Measurements from ENCODE around the gene TVP23C.

The TVP23C gene

DNA sequence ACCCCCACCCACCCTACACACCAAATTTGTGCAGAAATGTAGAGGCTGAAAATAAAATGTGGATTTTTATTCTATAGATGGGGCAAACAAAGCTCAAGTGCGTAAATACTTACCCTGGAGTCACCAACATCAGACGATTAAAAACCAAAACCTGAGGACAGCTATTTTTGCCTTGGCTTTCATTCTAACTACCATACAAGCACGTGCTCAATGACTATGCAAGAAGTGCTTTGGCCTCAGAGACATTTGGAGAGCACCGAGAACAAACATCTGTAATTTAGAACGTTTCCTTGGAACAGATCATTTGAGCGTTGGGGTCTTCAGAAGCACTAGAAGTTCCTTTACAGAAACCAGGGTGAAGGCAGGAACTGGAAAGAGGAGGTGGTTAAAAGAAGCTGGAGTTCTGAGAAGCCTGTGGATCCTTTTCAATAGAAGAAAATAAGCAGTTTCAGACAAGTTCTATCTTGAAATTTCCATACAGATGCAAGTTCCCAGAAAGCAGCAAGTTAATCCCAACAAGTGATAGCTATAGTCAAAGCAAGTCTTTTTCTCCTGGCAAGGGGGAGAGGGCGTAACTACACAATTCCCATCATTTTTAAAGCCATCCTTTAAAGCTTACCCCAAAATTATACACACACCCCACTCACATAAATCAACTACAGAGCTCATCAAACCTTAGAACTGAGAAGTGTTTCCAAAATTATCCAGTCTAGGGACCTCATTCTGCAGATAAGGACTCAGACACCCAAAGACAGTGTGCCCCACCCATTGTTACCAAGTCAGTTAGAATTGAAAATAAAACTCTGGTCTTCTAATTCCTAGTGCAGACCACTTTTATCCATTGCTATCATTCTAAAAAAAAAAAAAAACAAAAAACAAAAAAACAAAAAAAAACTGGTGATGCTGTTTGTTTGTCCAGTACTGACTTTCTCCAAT, 66.3 kb downstream of the TVP23C start:
- no peak for DNase-seq (ENCODE audit: low read depth)

GRCh38 chr17:15494821-15495220, 68.5 kb downstream of the TVP23C start:
- no peak for DNase-seq (ENCODE audit: low read depth)

GRCh38 chr17:15493693-15494035, 69.6 kb downstream of the TVP23C start:
- no peak for DNase-seq (ENCODE audit: low read depth)

DNA sequence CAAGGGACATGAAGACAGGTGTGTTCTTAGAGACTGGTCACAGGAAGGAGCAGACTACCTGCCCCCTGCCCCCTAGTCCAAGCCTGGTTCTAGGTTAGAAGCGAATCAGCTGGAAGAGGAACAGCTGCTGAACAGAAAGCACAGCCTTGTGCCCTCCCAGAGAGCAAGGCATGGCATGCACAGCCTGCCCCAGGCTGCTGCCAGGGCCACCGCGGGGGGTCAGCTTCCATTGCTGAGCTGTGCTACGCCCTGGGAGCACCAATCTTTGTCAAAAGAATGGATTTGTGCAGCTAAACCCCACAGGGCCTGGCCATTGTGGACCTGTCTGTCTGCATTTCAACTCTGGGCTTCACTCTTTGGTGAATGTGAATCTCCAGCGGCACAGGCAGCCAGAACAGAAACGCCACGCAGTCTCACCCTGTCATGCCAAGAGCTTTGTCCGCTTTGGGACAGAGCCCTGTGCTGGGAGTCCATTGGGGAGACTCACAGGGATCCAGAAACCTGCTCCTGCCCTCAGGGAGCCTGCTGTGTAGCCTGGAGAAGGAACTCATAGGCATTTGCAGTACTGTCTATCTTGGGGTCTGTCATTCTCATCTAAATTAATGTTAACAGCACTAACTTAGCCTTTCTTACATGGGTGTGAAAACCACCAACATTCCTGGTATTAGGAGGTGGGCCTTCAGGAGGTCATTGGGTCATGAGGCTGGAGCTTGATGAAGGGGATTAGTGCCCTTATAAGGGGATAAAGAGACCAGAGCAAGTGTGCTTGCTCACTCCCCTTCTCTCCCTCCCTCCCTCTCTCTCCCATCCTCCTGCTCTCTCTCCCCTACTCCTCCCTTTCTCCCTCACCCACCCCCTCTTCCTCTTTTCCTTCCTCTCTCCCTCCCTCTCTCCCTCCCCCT, 70.2 kb downstream of the TVP23C start:
- DNase-seq (ENCODE audit: low read depth) = no peak

DNA sequence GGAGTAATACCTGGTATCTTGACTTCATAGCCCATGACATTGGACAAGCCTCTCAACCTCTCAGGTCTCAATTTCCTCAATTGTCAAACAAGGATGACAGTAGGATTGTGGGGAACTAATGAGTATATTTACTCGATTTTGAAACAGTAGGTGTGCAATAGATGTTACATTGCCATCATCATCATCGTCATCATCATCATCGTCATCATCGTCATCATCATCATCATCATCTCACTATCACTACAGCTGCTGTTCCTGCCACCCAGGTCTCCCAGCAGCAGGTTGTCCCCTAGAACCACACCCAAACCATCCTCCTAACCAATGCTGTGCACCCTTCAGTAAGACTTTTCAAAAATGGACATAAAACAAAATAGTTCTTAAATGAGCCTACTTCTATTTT, 71.1 kb downstream of the TVP23C start:
- DNase-seq (ENCODE audit: low read depth) = no peak

GRCh38 chr17:15490634-15491261, 72.5 kb downstream of the TVP23C start:
- no peak for DNase-seq (ENCODE audit: low read depth)

GRCh38 chr17:15488557-15488956, 74.7 kb downstream of the TVP23C start:
- no peak for DNase-seq (ENCODE audit: low read depth)

GRCh38 chr17:15485045-15485444, 78.2 kb downstream of the TVP23C start:
- DNase-seq (ENCODE audit: low read depth) = no peak

DNA sequence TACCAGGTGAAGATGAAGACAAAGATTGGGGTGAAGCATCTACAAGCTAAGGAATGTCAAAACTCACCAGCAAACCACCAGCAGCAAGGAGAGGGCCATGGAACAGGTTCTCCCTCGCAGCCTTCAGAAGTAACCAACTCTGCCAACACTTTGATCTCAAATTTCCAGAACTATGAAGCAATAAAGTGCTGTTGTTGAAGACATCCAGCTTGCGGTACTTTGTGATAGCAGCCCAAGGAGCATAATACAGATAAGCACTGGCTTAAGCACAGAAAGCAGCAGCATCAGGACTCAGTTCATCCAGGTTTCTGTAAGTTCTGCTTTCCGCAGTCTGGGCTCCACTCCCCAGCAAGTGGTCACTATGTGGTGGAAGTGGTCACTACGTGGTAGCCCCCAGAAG, 79.9 kb downstream of the TVP23C start:
- no peak for DNase-seq (ENCODE audit: low read depth)

DNA sequence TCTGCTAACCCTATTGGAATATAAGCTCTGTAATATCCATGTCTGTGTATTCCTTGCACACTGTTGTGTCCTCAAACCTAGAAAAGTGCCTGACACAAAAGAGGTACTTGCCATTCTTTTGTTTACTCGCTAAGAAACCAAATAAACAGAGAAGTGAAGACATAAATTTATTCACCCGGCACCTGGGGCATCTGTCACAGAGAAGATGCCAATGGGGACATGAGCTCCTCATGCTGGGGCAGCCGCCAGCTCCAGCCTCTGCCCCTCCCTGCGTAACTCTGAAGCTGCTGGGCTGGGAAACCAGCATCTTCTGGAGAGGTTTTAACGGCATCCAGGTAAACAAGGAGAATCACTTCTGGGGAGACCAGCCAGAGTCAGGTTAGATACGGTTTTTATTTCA, 80.8 kb downstream of the TVP23C start:
- DNase-seq (ENCODE audit: low read depth) = no peak

- no peak for DNase-seq (ENCODE audit: low read depth)
Observed at GRCh38 chr17:15481481-15481880, 81.8 kb downstream of the TVP23C start.

DNA sequence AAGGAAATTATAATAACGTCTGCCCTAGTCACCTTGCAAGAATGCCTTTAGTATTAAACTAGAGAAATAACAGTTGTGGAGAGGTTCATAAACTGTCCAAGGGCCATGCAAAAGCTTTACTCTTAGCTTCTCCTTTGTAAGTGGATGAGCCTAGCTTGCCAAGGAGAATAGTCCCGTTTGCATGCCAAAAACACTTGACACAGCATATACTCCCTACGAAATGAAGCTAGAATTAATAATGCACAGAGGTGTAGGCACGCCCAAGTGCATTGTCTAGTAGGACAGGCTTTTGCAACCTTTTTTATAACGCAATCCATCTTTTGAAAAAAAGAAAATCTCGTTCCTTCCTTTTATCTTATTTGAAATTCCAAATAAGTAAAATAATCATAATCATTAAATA, 83.1 kb downstream of the TVP23C start:
- no peak for DNase-seq (ENCODE audit: low read depth)

- no peak for DNase-seq (ENCODE audit: low read depth)
Observed at GRCh38 chr17:15479703-15480102, 83.6 kb downstream of the TVP23C start.

- no peak for DNase-seq (ENCODE audit: low read depth)
Observed at GRCh38 chr17:15478845-15479244, 84.4 kb downstream of the TVP23C start.

DNA sequence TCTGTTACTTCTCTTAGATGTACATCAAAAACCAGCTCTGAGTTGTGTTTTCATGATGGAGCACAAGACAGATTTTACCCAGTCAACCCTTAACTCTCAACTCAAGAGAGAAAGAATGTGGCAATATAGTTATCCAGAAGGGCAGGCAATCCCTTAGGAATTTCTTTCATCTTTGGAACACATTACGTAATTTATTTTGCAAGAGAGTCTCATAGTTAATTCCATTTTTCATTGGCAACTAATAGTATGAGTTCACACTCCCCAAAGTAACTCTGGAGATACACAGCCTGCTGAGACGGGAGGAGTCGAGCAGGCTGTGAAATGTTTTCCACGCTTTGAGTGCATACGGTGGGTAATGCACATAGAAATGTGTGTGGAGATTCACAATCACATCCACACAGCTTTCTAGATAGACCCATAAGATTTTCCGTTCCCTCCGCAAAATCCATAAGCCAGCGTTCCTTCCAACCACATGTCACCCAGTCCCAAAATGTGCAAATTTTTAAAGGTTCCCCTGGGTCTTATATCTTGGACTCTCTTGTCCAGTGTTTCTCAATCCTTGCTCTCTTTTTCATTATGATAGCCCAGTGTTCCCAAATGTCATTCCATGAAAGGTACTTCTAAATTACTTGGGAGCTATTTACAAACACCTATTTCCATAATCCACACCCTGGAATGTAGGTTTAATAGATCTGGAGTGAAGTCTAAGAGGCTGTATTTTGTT, 87.5 kb downstream of the TVP23C start:
- DNase-seq (ENCODE audit: low read depth) = no peak

- DNase-seq (ENCODE audit: low read depth) = no peak
Observed at GRCh38 chr17:15472891-15473290, 90.4 kb downstream of the TVP23C start.

- no peak for DNase-seq (ENCODE audit: low read depth)
Observed at GRCh38 chr17:15470536-15470935, 92.7 kb downstream of the TVP23C start.

DNA sequence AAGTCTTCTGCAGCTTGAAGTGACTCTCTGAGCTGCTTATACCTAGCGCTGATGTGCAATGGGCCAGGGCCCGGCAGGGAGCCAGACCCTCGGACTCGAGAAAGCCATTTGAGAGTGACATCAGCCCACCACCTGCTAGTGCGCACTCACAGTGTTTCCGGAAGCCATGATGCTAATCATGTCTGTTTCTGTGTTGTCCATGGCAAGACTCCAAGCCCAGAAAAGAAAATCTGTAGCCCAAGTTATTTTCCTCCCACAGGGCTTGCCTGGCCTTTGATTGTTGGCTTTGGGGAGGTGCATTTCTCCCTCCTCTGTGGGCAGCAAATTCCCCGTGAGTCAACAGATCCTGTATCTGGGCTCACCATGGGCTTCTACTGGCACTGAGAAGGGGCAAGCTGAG, 94.0 kb downstream of the TVP23C start:
- no peak for DNase-seq (ENCODE audit: low read depth)

DNA sequence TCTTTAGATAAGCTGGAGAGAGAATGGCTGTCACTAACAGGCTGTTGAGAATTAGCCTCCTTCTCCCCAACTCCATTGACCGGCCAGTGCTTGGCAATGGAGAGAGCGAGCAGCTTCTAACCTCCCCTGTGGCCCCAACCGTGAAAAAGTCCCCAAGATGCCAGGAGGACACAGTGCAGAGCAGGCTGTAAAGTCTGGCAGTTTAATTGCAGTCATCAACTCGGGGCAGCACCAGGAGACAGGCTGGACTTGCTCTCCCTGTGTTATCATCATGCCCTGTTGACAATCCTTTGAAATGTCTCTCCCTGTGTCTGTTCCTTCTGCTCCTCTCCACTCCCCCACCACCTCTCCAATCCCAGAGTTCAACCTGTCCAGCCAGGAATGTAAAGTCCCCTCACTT, 95.2 kb downstream of the TVP23C start:
- no peak for DNase-seq (ENCODE audit: low read depth)

- no peak for DNase-seq (ENCODE audit: low read depth)
Observed at GRCh38 chr17:15467592-15467991, 95.7 kb downstream of the TVP23C start, which contains the start of gene CDRT4. CDRT4 (minus strand) TSS chr17:15467621; CDS start chr17:15440238, 27,383 bp downstream.

- no peak for DNase-seq (ENCODE audit: low read depth)
Observed at GRCh38 chr17:15466131-15466530, 97.2 kb downstream of the TVP23C start.

Data from stimulated activated CD4-positive, alpha-beta T cell treated with anti-CD3 and anti-CD28 coated beads, Interleukin-2, amount 100 ng/mL, for 4 hours (primary cell).